NCI-H1694 (cell line): Measurements from ENCODE around the gene ARHGAP42.

Experiments
- DNase-seq: peaks from one replicate; lab custom pipeline; 2025; lab: John Stamatoyannopoulos, UW

ARHGAP42 gene

DNA sequence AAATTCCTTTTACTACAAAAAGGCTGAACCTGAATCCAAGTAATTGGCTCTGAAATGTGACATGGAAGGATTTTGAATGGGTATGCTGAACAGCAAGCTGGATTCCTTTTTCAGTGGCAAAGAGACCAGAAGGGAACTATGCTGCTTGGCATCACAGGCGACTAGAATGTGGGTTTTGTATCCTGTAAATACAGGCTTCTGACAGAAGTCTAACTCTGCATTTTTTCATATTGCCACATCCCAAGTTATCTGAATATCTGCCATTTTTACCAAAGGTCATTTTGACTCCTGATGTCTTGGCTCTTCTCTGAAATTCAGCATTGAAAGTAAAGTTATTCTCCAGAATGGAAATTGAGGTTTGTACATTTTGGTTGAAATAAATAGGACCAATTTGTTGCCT is 145.7 kb downstream of the ARHGAP42 start:
- no peak for DNase-seq

DNA sequence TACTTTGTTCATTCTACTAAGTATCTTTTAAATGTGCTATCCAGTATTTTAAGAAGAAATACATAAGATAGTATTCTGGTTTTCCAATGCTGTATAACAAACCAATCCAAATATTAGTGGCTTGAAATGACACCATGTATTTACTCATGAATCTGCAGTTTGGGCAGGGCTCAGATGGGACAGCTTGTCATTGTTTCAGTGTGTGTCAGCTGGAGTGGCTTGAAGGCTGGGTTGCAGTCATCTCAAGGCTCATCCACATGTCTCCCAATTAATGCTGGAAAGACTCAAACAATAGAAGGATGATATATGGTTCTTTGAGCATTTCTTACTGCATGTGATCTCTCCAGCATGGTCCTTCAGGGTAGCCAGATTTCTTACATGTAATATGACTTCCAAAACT is 146.2 kb downstream of the ARHGAP42 start:
- no peak for DNase-seq

DNA sequence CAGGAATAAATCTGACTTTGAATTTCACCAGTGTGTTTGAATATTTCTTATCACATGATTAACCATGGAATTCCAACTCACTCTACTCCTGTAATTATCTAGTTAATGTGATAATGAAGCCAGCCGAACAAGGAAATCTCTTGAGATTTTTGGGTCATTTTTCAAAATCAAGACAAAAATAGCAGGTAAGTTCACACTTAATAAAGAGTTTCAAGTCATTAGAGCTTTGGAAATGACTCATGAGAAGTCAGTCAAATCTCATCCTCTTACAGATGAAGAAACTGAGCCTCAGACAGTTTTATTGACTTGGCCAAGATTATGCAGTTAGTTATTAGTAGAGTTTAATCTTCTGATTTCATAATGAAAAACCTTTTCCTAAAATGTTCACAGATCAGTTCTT is 148.8 kb downstream of the ARHGAP42 start:
- no peak for DNase-seq

DNA sequence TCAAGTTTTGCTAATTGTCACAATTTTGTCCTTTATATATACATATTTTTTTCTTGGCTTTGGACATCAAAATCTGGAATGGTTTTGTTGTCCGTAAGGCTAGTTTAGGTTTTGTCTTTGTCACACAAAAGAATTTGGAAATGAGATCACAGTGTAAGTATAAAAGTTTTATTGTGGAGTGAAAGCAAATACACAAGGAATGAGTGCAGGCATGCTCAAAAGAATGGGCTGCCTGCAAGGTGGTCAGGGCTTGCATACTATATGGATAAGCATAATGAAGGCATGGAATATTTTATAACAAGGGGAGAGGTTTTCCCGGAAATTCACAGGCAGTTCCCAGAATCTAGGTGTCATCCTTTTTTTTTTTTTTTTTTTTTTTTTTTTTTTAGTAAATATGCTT is 150.2 kb downstream of the ARHGAP42 start:
- no peak for DNase-seq

DNA sequence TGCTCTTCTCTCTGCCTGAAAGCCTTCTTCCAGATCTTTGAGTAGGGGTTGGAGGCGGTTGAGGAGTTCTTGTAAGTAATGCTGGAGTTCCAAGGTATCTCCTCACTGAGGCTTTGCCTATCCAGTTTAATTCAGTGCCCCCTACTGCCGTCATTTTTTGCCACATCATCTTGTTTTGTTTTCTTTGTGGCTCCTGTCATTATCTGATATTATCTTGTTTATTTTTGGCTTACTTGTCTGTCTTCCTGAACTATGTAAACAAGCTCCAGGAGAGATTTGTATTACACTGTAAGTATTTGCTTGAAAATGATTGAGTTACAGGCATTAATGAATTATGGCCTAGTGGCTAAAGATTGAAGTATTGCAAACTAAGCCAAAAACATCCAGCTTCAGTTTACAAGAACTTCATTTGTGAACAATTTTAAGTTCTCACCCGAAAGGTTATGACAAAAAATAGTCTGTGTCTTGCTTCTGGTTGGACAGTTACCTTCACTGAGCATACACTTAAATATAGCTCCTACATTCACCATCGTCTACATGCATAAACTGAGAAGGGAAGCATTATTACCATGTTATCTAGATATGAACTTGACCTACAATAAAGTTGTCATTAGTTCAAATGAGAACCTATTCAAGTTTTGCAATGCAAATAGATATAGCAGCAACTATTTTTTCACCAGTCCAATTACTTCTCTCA is 154.8 kb downstream of the ARHGAP42 start:
- DNase-seq, result no peak

DNA sequence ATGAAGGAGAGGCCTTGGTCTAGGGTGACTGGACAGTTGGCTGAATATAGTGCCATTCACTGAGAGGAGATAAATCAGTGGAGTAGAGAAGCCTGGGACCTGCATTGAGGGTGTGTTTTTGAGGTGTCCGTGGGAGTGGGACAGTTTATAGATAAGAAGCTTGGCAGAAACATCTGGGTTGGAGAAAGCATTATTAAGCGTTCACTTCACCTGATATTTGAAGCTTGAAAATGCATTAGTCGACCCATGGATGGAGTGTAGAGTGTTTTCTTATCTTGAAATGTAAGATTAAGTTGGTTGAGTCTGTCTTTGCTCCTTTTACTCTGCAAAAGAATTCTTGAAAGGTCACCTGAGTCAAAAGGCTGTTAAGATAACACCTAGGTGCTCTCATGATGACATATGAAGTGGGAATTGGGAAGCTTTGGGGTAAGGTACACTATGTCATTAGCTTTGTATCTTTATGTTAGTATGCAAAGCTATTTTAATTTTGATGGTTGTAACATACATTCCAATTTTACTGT is 160.7 kb downstream of the ARHGAP42 start:
- no peak for DNase-seq

DNA sequence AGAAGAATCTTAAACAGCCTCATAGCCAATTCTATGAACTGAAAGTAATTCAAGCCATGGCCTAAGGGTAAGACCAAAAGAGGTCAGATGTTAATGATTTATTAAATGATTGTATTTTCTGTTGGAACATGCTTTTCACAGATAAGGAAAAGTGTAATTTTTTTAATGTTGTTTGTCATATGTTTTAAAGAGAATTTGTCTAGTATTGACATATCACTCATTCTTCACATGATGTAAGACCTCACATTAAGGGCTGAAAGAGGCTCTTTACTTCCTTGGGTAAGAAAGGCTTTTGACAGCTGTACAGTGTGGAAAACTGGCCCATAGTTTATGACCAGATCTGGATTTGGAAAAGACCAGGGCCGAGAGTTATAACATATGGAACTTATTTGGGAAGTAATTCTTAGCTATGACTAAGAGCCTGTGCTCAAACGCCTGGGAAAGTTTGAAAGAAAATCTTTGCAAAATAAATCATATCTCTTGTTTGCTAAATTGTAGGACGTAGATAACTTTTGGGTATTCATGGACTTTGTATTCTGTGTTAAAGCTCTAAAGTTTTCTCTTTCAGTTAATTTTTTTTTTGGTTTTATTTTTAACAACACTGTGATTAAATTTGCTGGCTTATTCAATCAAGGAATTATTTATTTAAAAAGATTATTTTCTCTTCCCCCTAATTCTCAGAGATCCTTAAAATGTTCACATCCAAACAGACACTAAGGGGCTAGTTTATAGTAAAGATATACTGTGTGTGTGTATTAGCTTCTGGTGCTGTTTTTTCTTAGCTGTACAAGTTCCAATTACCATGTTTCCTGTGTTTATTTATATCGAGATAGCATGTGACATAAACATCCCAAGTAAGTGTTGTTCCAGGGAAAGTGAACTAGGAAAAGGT is 162.2 kb downstream of the ARHGAP42 start:
- DNase-seq, result no peak

DNA sequence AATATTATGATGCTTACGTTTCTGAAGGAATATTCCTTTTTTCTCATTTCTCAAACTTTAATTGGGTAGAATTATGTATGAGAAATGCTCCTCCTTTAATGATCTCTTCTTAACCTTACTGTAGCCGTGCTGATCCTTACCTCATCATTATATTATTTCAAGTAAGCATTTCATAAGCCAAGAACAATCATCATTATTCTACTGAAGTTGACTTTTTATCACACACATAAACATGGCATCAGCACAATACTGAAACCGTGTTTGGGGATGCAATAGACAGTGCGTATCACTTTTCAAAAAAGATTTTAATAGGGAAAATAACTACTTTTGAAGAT is 162.8 kb downstream of the ARHGAP42 start:
- DNase-seq, result no peak

DNA sequence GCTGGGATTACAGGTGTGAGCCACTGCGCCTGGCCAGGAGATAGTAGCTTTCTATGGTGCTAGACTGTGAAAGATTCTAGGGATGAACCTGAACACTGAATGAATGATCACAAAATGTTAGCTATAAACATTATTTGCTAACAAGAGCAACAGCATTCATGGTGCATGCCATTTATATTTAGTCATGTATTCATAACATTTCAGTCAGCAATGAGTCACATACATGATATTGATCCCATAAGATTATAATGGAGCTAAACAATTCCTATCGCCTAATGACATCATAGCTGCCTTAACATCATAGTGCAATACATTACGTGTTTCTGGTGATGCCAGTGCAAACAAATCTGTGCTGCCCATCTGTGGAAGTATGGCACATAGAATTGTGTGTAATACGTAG is 164.1 kb downstream of the ARHGAP42 start:
- DNase-seq, result no peak

DNA sequence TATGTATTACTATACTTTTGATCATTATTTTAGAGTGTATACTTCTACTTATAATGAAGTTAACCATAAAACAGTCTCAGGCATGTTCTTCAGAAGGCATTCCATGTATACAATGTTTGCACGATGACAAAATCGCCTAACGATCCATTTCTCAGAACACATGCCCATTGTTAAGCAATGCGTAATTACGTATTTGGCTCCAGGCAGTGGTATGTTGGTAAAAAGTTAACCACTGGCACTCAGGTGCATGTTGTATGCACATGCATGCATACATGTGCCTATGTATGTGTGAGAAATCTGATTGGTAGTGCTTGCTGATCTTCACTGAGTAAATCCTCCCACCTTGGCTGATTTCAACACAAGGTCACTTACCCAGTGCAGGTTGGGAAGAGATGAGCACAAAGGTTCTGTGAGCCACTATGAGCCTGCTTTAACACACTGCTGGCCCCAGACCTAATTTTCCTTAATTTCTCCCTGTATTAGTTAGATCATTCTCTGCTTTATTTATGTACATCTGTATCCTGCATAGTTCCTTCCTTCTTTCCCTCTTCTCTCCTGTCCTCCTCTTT is 164.6 kb downstream of the ARHGAP42 start:
- no peak for DNase-seq

DNA sequence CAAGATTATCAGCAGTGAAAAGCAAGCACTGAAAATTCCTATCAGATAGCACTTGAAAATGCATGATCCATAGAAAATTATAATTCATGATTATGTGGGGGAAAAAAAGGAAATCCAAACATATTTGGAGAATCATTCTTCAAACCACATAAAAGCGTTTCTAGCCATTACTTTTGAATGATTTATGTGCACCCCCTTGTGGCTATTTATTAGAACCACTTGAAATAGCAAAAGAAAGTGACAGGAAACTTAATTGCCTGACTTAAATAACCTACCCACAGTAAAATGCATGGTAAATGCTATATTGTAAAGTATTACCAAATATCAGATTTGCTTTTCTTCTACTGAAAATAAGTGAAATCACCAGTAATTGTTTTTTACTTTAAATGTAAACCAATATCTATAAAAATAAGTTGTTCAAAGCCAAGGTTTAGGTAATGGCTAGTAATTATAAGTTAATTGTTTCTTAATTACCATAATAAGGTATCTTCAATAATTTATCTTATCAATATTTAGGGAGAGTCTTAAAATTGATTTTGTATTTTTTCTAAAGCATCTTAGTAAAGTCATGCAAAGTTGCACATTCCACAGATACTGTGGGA is 168.5 kb downstream of the ARHGAP42 start:
- peak; percentile 11 for DNase-seq

DNA sequence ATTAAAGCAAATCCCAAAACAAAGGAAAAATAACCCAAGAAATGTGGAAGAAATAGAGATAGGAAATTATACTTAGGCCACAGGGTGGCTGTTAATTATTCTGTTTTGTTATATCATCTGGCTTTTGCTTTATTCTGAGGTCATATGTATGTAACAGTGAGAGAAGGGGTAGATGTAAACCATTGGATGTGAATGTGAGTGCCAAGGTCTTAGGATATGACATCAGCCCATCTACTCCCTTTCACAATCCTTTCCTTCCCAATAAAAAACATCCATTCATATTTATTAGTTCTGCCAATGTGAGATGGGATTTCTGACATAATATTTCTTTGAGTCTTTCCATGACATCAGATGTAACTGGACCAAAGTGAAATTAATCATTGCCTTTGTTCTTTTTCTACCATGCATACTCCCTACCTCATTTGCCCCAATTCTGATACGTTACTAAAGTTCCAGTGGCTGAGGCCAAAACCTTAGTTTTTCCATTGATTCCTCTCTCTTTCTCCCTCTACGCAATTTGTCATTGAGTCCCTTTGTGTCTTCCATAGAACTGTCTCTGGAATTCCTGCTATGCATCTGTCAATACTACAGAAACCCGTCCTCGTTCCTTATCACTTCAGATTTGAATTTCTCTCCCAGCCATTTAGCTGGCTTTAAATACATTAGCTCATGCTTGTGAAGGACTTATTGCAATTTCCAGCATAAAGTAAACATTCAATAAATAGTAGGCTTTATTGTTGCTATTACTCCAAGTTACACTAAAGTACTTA is 170.3 kb downstream of the ARHGAP42 start:
- no peak for DNase-seq

DNA sequence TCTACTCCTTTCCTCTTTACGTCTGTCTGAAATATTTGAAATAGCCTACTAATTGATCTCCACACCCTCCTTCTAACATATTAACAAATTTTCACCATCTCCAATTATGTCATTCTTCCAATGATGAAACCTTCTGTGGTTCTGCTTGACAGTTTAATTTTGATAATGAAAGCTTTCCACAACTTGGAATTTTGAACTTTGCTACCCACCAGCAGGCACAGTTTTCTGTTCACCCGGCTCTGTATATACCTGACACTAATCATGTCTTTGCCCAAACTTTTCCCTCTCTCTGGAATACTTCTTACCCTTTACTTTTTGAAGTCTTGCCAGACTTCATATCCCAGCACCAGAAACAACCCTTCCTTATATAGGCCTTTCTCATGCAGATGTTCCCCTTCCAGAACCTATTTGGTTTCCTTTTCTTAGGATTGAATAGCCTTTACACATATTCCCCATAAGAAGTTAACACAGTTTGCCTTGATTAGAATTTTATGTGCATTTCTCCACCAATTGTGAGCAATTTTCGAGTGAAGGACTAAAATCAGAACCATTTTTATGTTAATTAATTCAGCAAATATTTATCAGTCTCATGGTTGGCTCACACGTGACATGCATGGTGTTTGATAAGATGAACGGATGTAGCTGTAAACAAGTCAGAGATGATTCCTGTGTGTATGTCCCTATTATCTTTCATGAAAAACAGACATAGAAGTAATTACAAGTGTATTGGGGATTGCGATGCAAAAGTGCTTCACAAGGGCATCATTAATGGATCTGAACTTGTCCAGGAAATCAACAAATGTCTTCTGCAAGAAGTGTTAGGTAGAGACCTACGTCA is 173.4 kb downstream of the ARHGAP42 start:
- DNase-seq, result no peak

DNA sequence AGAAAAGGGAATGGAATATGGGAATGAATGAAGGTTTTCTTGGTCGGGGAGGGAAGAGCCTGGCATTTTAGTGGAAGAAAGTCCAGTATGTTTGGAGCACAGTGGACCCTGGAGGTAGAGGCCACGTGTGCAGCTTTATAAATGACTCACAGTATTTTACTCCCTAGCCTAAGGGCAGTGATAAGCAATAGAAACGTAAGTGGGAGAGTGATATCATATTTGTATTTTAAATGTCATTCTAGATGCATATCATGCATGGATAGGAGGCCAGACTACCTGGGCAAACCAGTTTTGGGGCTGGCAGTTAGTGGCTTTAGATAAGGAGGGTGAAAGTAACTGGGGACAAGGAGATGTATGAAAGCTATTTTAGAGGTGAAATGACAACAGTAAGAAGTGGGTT is 174.1 kb downstream of the ARHGAP42 start:
- no peak for DNase-seq

DNA sequence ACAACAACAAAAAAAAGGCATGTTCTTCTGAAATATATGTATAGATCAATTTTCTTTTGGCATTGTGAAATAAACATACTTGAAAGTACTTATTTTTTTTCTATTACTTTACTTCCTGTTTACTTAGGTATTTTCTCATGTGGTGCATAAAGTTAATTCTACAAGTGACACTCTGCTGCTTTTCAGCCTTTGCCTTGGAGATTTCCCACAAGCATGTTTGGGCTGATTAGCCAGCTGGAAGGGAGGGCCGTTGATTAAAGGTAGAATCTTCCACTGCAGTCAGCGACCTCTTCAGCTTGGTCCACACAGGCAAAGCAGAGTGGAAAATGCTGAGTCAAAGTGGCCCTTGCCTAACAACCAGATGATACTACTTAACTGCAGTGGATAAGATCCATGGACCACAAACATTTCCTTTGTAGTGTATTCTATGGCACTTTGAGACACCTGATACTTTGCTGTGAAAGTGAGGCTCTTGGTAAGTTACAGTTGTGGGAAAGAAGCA is 176.0 kb downstream of the ARHGAP42 start:
- DNase-seq, result no peak

DNA sequence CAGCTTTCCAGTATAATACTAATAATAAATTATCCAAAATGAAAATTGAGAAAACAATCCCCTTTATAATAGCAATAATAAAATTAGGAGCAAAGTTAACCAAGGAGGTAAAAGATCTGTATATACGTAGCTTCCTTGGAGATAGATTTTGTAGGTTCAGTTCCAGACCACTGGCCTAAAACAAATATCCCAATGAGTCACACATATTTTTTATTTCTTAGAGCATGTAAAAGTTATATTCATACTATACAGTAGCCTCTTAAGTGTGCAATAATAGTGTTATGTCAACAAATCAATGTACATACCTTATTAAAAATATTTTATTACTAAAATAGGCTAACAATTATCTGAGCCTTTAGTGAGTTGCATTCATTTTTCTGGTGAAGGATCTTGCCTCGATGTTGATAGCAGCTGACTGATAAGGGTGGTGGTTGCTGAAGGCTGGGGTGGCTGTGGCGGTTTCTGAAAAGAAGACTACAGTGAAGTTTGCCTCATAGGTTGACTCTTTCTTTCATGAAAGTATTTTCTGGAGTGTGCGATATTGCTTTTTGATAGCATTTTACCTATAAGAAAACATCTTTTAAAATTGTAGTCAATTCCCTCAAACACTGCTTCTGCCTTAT is 178.5 kb downstream of the ARHGAP42 start:
- DNase-seq, result no peak

DNA sequence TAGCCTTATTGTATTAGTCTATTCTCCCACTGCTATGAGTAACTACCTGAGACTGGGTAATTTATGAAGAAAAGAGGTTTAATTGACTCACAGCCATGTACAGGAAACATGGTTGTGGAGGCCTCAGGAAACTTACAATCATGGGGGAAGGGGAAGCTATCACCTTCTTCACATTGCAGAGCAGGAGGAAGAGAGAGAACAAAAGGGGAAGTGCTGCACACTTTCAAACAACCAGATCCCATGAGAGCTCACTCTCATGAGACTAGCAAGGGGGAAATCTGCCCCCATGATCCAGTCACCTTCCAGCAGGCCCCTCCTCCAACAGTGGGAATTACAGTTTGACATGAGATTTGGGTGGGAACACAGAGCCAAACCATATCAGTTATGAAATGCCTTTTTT is 179.4 kb downstream of the ARHGAP42 start:
- no peak for DNase-seq

DNA sequence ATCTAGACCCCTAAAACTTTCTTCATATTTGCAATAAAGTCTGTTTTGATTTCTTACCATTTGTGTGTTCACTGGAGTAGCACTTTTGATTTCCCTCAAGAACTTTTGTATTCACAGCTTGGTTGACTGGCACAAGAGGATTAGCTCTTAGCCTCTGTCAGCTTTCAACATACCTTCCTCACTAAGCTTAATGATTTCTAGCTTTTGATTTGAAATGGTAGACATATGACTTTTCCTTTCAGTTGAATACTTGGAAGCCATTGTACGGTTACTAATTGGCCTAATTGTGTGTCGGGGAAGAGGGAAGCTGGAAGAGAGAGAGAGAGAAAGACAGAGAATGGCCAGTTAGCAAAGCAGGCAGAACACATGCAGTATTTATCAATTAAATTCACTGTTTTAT is 180.5 kb downstream of the ARHGAP42 start:
- no peak for DNase-seq

DNA sequence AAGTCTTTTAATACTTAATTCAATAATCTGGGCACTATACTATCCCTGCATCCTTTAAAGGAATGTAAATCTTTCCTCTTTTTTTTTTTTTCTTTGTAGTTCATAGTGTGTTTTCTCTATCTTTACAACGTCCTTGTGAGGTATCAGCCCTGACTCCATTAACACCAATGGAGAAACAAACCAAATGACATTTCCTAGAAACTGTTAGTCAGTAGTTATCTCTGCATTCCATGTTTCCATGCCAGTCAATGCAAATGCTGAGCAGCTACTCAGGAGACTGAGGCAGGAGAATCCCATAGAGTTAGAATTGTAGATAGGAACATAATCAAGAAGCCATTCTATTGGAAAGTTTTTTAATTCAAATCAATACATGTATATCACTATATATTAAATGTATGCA is 182.2 kb downstream of the ARHGAP42 start:
- no peak for DNase-seq

DNA sequence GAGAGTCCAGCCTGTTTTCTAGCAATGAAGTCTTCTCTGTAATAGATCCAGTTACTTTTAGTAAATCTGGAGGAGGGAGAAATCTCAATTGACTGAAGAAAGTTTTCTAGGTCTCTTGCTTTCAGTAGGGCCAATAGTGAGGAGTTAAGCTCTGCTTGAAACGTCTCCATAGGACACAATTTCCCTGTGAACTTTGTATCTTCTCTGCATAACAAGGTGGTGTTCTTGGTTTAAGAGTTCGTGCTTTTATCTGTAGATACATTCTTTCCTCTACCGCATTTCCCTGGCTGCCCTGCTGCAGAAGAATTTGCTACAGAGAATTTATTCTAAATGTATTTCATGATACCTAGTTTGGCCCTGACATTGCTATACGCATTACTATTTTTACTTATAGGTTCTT is 183.1 kb downstream of the ARHGAP42 start:
- DNase-seq, result no peak
